Measurements from ENCODE around the gene GADD45B. TPM values are rescaled to one million over a fixed set of nuclear protein-coding genes. Genes with fewer than 3 reads are reported as not detected.
"Not testable (repeated sequence)": the region's sequence is repeated elsewhere in the genome, so short reads cannot be mapped to it uniquely, and the experiment has no call there.

The GADD45B gene
- total RNA-seq, 2 experiments from 2014 or later: 52.2 to 54.3 TPM

DNA sequence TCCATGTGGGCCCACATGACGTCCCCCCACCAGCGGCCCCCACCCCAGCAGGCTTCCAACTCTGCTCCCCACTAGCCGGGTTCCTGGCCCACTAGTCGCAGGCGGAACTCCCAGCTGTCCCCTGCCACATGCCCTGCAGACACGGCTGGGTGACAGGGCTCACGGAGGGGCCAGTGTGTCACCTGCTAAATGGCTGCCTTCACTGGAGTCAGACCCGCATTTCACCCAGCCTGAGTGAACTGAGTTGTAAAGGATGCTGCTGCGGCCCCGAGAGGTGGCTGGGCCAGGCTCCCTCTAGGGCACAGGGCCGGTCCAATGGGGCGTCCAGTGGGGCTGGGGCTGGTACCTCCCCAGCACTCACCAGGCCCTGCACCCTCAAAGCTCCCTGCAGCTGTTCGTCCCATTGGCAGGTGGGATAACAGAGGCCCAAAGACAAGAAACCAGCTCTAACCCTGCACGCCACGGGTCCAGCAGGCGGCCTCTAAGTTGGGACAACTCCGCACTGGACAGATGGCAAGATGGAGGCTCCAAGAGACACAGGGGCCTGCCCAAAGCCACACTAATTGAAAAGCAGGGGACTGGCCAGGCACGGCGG, 22.4 kb upstream of the GADD45B start:
- Mint-ChIP-seq H3K4me1 (peaks cover 26% of the 10 kb centered on the region), H3K27me3 (no peaks in the 10 kb centered on the region), H3K4me3 (no peak overlapping the region), H3K36me3 (ENCODE audit: low read depth) (peaks cover 24% of the 10 kb centered on the region), H3K9me3 (no peaks in the 10 kb centered on the region), H3K27ac (no peak overlapping the region)
- CTCF ChIA-PET: interaction anchor here (1.2 kb wide), 1 partner anchor 165 kb away, joined by 3 read pairs; no protein-coding TSS in a partner anchor
- no peak for DNase-seq
- POLR2A ChIA-PET: interaction anchor here (0.6 to 4.8 kb wide), 4 partner anchors 24 to 59 kb away, joined by 3 to 53 read pairs (median 14); partner anchors contain the start of genes GADD45B and TIMM13

GRCh38 chr19:2454199-2454961, 21.5 kb upstream of the GADD45B start:
- Mint-ChIP-seq H3K4me1 (peaks cover 26% of the 10 kb centered on the region), H3K27me3 (no peaks in the 10 kb centered on the region), H3K4me3 (peak overlapping the region; percentile 80), H3K9me3 (no peaks in the 10 kb centered on the region), H3K27ac (peak overlapping the region; percentile 40), H3K36me3 (ENCODE audit: low read depth) (peaks cover 24% of the 10 kb centered on the region)
- no peak for DNase-seq
- POLR2A ChIA-PET: interaction anchor here (1.0 to 4.8 kb wide), 5 partner anchors 23 to 303 kb away, joined by 3 to 53 read pairs (median 3); partner anchors contain the start of genes AP3D1, GADD45B and TIMM13
- CTCF ChIA-PET: interaction anchor here (0.7 to 1.2 kb wide), 2 partner anchors 22 to 164 kb away, joined by 3 read pairs; partner anchors contain the start of gene GADD45B

DNA sequence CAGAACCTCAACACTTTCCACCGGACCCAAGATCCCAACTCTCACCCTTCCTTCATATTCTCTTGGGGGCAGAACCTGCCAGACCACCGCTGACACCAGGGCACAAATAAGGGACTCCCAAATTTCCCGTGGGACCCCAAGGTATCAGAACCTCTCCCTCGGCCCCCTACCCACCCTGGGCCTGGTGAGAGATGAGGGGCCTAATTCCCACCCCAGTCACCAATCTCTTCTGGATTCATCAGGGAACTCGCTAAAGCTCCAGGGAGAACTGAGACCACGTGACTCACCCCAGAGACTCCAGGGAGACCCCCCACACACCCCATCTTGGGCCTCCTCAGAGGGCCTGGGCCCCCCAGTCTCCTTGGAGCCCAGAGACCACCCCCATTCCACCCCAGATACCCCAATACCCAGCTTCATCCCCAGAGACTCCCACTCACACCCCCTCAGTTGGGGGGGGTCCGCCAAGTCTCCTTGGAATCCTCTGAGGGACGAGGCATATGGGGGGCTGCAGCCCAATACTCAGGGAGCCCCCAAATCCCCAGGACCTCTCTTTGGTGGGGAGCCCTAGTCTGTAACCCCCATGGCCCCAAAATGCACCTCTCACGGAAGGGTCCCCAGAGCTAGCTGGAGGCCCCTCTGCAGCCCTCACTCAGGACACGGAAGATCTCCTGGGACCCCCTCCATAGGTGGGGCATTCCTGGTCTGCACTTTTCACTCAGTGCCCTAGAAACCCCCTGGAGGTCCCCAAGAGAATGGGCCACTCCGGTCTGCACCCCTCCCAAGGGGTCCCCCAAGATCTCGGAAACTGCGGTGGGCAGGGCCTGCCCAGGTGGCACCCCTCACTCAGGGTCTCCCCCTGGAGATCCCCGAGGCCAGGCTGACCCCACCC, 20.7 kb upstream of the GADD45B start:
- no peak for DNase-seq
- Mint-ChIP-seq H3K4me1 (peaks cover 27% of the 10 kb centered on the region), H3K4me3 (peak overlapping the region; percentile 80), H3K36me3 (ENCODE audit: low read depth) (peaks cover 23% of the 10 kb centered on the region), H3K27ac (peak overlapping the region; percentile 81), H3K27me3 (no peaks in the 10 kb centered on the region), H3K9me3 (no peaks in the 10 kb centered on the region)
- ChIA-PET CTCF (interaction anchor here (1.0 to 2.4 kb wide), 3 partner anchors 158 to 328 kb away, joined by 3 to 24 read pairs (median 3); partner anchors contain the start of gene SGTA), POLR2A (interaction anchor here (0.6 to 4.8 kb wide), 6 partner anchors 22 to 304 kb away, joined by 3 to 53 read pairs (median 10); partner anchors contain the start of genes AP3D1, GADD45B and TIMM13)

GRCh38 chr19:2455851-2456570, 19.9 kb upstream of the GADD45B start:
- ChIA-PET POLR2A (interaction anchor here (0.6 to 4.8 kb wide), 14 partner anchors 21 to 327 kb away, joined by 3 to 53 read pairs (median 4); partner anchors contain the start of genes AP3D1, GADD45B, SGTA and TIMM13), CTCF (interaction anchor here (0.7 to 2.4 kb wide), 7 partner anchors 20 to 327 kb away, joined by 3 to 24 read pairs (median 6); partner anchors contain the start of genes GADD45B and SGTA)
- Mint-ChIP-seq H3K4me1 (peaks cover 29% of the 10 kb centered on the region), H3K4me3 (peak overlapping the region; percentile 80), H3K27ac (peak overlapping the region; percentile 81), H3K36me3 (ENCODE audit: low read depth) (peaks cover 22% of the 10 kb centered on the region), H3K27me3 (no peaks in the 10 kb centered on the region), H3K9me3 (no peaks in the 10 kb centered on the region)
- DNase-seq: peak; percentile 58

- no peak for DNase-seq
- Mint-ChIP-seq H3K27ac (peak overlapping the region; percentile 82), H3K4me3 (peak overlapping the region; percentile 77), H3K36me3 (ENCODE audit: low read depth) (peaks cover 12% of the 10 kb centered on the region), H3K4me1 (peaks cover 40% of the 10 kb centered on the region), H3K9me3 (no peaks in the 10 kb centered on the region), H3K27me3 (no peaks in the 10 kb centered on the region)
- POLR2A ChIA-PET: interaction anchor here (0.9 to 4.8 kb wide), 13 partner anchors 20 to 326 kb away, joined by 3 to 53 read pairs (median 4); partner anchors contain the start of genes AP3D1, GADD45B, SGTA and TIMM13
- CTCF ChIA-PET: interaction anchor here (0.9 to 2.4 kb wide), 8 partner anchors 16 to 302 kb away, joined by 3 to 24 read pairs (median 6); partner anchors contain the start of gene GADD45B
Measured at GRCh38 chr19:2457394-2458037, 18.4 kb upstream of the GADD45B start.

DNA sequence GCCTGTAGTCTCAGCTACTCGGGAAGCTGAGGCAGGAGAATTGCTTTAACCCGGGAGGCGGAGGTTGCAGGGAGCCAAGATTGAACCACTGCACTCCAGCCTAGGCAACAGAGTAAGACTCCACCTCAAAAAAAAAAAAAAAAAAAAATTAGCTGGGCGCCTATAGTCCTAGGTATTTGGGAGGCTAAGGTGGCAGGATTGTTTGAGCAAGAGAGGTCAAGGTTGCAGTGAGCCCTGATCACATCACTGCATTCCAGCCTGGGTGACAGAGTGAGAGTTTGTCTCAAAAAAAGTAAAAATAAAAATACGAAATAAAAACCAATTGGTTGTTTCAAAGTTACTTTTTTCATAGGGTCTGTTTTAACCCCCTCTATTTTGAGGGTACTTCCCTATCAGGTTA, 17.9 kb upstream of the GADD45B start:
- H3K9me3 Mint-ChIP-seq: no peaks in the 10 kb centered on the region
- CTCF ChIA-PET: interaction anchor here (1.6 to 2.4 kb wide), 3 partner anchors 18 to 155 kb away, joined by 3 to 24 read pairs (median 7); partner anchors contain the start of gene GADD45B
- peaks cover 12% of the 10 kb centered on the region for H3K36me3 Mint-ChIP-seq (ENCODE audit: low read depth)
- H3K4me3 Mint-ChIP-seq: no peak overlapping the region
- no peak overlapping the region for H3K27ac Mint-ChIP-seq
- H3K27me3 Mint-ChIP-seq: no peaks in the 10 kb centered on the region
- POLR2A ChIA-PET: interaction anchor here (1.6 to 4.8 kb wide), 3 partner anchors 18 to 30 kb away, joined by 5 to 53 read pairs (median 24); partner anchors contain the start of genes GADD45B and TIMM13
- DNase-seq: no peak
- H3K4me1 Mint-ChIP-seq: peaks cover 40% of the 10 kb centered on the region

DNA sequence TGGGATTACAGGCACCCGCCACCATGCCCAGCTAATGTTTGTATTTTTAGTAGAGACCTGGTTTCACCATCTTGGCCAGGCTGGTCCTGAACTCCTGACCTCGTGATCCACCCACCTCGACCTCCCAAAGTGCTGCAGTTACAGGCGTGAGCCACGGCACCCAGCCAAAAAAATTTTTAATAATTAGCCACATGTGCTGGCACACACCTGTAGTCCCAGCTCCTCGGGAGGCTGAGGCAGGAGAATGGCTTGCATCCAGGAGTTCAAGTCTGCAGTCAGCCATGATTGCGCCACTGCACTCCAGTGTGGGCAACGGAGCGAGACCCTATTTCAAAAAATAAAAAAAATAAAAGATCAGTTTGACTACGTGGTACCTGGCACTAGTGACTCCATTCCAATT, 17.2 kb upstream of the GADD45B start:
- DNase-seq, H3K9me3 Mint-ChIP-seq, CTCF ChIA-PET, H3K27me3 Mint-ChIP-seq, H3K27ac Mint-ChIP-seq, H3K4me3 Mint-ChIP-seq: not testable (repeated sequence)
- peaks cover 38% of the 10 kb centered on the region for H3K4me1 Mint-ChIP-seq
- H3K36me3 Mint-ChIP-seq (ENCODE audit: low read depth): peaks cover 12% of the 10 kb centered on the region
- POLR2A ChIA-PET: interaction anchor here (1.6 kb wide), 1 partner anchor 17 kb away, joined by 5 read pairs; the partner anchor contains the start of gene GADD45B

DNA sequence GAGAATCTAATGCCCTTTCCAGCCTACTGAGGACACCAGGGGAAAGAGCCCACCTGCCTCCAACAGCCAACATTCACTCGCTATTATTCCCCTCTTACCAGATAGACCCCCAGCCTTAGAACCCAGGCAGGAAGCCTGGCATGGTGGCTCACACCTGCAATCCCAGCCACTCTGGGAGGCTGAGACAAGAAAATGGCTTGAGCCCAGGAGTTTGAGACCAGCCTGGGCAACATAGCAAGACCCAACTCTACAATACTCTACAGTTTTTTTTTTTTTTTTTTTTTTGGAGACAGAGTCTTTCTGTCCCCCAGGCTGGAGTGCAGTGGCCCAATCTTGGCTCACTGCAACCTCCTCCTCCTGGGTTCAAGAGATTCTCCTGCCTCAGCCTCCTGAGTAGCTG, 15.7 kb upstream of the GADD45B start:
- Mint-ChIP-seq H3K27ac (no peak overlapping the region), H3K27me3 (no peaks in the 10 kb centered on the region), H3K9me3 (no peaks in the 10 kb centered on the region), H3K4me1 (peaks cover 27% of the 10 kb centered on the region), H3K4me3 (peak overlapping the region; percentile 14), H3K36me3 (ENCODE audit: low read depth) (peaks cover 9% of the 10 kb centered on the region)
- POLR2A ChIA-PET: interaction anchor here (1.5 to 6.7 kb wide), 2 partner anchors 17 to 43 kb away, joined by 3 to 57 read pairs; partner anchors contain the start of gene GADD45B
- DNase-seq: no peak
- CTCF ChIA-PET: interaction anchor here (0.6 to 3.8 kb wide), 4 partner anchors 151 to 672 kb away, joined by 3 to 16 read pairs (median 5); no protein-coding TSS in a partner anchor

DNA sequence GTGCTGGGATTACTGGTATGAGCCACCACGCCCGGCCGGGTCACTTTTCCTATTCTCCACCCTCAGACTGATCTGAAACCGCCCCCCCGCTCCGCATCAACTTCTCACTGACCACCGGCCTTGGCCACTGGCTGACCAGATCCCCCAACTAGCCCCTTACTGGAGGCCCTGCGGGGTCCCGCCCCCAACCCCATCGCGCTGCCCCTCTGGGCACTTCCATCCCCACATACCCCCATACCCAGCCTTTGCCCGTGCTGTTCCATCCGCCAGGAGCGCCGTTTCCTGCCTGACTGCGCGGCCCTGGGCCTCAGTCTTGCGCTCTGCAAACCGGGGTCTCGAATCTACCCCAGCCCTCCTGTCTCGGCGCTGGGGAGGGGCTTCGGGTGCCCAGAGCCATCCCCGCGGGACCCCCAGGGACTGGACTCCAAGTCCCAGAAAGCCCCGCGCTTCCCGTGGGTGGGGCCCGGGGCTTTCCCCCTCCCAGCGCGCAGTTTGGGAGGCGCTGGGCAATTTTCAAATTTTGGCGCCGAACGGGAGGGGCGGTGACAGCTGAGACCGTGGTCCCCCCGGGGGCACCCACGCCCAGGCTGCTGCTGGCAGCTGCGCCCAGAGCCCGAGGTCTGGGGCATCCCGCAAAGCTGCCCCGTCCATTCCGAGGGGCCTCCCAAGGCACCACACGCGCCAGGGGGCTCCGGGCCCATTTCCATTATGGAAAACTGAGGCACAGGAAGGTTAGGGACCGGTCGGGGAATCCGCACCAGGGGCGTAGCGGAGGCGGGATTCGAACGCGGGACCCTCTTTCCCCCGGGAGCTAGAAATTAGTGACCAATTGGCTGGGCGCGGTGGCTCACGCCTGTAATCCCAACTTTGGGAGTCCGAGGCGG, 13.9 kb upstream of the GADD45B start:
- ChIA-PET CTCF (interaction anchor here (0.9 to 3.8 kb wide), 6 partner anchors 81 to 175 kb away, joined by 3 to 16 read pairs (median 4); no protein-coding TSS in a partner anchor), POLR2A (interaction anchor here (0.7 to 6.7 kb wide), 9 partner anchors 9 to 159 kb away, joined by 3 to 57 read pairs (median 5); partner anchors contain the start of gene GADD45B)
- Mint-ChIP-seq H3K4me1 (peaks cover 23% of the 10 kb centered on the region), H3K27ac (peak overlapping the region; percentile 86), H3K9me3 (no peaks in the 10 kb centered on the region), H3K36me3 (ENCODE audit: low read depth) (peaks cover 8% of the 10 kb centered on the region), H3K4me3 (peak overlapping the region; percentile 95), H3K27me3 (no peaks in the 10 kb centered on the region)
- DNase-seq: peak; percentile 81

Data from activated CD4-positive, alpha-beta memory T cell treated with anti-CD3 and anti-CD28 coated beads, Interleukin-2, amount 10 ng/mL, durations not matched to agents 7 days and 5 days (primary cell).